ENCODE data around the gene MS4A6A.

Gene MS4A6A

GRCh38 chr11:60165538-60165937 lies 17.3 kb downstream of the MS4A6A start:
- TF ChIP-seq, protein P1, sequence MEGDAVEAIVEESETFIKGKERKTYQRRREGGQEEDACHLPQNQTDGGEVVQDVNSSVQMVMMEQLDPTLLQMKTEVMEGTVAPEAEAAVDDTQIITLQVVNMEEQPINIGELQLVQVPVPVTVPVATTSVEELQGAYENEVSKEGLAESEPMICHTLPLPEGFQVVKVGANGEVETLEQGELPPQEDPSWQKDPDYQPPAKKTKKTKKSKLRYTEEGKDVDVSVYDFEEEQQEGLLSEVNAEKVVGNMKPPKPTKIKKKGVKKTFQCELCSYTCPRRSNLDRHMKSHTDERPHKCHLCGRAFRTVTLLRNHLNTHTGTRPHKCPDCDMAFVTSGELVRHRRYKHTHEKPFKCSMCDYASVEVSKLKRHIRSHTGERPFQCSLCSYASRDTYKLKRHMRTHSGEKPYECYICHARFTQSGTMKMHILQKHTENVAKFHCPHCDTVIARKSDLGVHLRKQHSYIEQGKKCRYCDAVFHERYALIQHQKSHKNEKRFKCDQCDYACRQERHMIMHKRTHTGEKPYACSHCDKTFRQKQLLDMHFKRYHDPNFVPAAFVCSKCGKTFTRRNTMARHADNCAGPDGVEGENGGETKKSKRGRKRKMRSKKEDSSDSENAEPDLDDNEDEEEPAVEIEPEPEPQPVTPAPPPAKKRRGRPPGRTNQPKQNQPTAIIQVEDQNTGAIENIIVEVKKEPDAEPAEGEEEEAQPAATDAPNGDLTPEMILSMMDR (IDR thresholded peaks at IDR 0.05; ENCODE audit: insufficient read depth, low read depth, low read length, missing control alignments), result no peak
- DNase-seq (ENCODE audit: low read depth), result peak; percentile 24
- H3K4me3 ChIP-seq (ENCODE audit: low read length), result no peak overlapping the region

DNA sequence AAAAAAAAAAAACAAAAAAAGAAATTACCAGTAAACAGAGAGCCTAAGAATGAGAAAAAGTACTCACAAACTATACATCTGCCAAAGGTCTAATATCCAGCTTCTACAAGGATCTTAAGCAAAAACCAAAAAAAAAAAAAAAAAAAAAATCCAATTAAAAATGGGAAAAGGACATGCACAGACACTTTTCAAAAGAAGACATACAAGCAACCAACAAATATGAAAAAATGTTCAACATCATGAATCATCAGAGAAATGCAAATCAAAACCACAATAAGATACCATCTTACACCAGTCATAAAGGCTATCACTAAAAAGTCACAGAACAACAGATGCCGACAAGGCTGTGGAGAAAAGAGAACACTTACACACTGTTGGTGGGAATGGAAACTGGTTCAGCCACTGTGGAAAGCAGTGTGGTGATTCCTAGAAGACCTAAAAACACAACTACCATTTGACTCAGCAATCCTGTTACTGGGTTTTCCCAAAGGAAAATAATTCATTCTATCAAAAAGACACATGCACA lies 18.3 kb downstream of the MS4A6A start:
- TF ChIP-seq, protein P1 (IDR thresholded peaks at IDR 0.05; ENCODE audit: insufficient read depth, low read depth, low read length, missing control alignments), result no peak
- DNase-seq (ENCODE audit: low read depth), result peak; percentile 72
- no peak overlapping the region for H3K4me3 ChIP-seq (ENCODE audit: low read length)

DNA sequence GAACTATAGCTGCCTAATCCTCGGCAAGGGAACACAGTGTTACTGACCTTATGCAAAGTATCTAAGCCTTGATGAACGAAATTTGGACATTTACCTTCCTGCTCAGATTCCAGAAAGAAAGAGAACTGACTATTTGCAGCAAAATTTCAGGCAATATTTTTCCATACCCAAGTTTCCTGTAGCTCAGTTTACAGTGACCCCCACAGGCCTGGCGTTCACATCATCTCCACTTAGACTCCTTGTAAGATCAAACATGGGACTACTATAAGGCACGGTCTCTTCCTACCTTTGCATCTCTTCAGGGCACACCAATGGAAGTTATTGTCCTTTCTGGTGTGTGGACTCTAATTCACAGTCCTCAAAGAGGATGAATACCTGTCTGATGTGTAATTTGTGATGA lies 21.1 kb downstream of the MS4A6A start:
- no peak for DNase-seq (ENCODE audit: low read depth)
- TF ChIP-seq, protein P1 (IDR thresholded peaks at IDR 0.05; ENCODE audit: insufficient read depth, low read depth, low read length, missing control alignments), result no peak
- H3K4me3 ChIP-seq (ENCODE audit: low read length), result no peak overlapping the region

DNA sequence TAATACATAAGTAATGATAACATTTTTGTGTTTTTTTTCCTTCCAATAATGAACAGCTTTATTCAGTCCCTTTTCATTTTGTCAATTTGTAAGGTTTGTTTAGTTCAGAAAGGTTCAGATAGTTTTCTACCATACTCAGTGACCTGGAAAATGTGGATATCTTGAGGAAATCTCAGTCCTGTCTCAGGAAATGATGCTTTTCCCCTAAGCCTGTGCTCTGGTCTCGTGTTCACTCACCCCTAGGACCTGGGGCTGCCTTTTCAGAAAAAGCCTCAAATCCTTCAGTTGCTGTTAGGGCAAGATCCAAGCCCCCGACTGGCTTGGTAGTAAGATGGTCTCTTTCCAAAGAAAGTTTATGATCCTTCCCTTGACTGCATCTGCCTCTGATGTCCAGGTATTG lies 21.8 kb downstream of the MS4A6A start:
- no peak for DNase-seq (ENCODE audit: low read depth)
- TF ChIP-seq, protein P1 (IDR thresholded peaks at IDR 0.05; ENCODE audit: insufficient read depth, low read depth, low read length, missing control alignments), result no peak
- H3K4me3 ChIP-seq (ENCODE audit: low read length), result no peak overlapping the region

GRCh38 chr11:60159868-60160267 lies 23.0 kb downstream of the MS4A6A start:
- no peak overlapping the region for H3K4me3 ChIP-seq (ENCODE audit: low read length)
- TF ChIP-seq, protein P1 (IDR thresholded peaks at IDR 0.05; ENCODE audit: insufficient read depth, low read depth, low read length, missing control alignments), result no peak
- no peak for DNase-seq (ENCODE audit: low read depth)

DNA sequence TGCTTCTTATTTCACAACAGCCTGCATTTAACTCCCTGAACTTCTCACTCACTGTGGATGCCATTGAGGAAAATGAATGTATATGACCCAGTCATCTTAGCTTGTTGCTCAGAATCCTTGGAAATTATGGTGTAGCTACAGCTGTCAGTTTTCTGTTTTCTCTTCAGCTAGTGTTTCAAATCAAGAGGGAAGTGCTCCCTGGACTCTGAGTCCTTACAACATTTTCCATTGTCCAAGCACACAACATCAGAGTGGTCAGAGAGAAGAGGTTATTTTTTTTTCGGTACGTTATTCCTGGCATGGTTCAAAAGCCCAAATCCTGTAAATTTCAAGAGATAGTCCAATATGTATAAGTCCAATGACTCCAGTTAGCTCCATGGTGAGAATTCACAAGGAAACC lies 23.6 kb downstream of the MS4A6A start:
- DNase-seq (ENCODE audit: low read depth), result no peak
- H3K4me3 ChIP-seq (ENCODE audit: low read length), result no peak overlapping the region
- TF ChIP-seq, protein P1 (IDR thresholded peaks at IDR 0.05; ENCODE audit: insufficient read depth, low read depth, low read length, missing control alignments), result no peak

DNA sequence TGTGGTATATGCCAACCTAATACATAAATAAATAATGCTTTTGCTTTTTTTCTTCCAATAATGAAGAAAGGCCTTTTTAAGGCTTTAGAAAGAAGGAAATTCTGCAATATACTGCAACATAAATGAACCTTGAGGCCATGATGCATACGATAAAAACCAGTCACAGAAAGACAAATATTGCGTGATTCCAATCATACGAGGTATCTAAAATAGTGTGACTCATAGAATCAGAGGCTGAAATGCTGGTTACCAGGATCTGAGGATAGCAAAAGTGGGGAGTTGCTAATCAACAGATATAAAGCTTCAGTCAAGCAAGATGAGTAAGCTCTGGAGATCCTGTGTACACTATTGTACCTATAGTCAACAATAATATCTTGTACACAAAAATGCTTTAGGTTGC lies 24.2 kb downstream of the MS4A6A start:
- TF ChIP-seq, protein P1 (IDR thresholded peaks at IDR 0.05; ENCODE audit: insufficient read depth, low read depth, low read length, missing control alignments), result no peak
- H3K4me3 ChIP-seq (ENCODE audit: low read length), result no peak overlapping the region
- DNase-seq (ENCODE audit: low read depth), result peak; percentile 26
